Measurements from ENCODE around the gene ADORA2A. TPM values are rescaled to one million over a fixed set of nuclear protein-coding genes. Genes with fewer than 3 reads are reported as not detected.

Gene ADORA2A
- total and polyA plus RNA-seq, 4 donors, result 2.5 to 5.1 (median 4.7) TPM

- H3K27ac ChIP-seq (ENCODE audit: low read depth in 1 of 2, low read length in 2 of 2), result no peak overlapping the region
- ATAC-seq (ENCODE audit: low FRiP score), result no peak
Observed at GRCh38 chr22:24424001-24424900, 3.1 kb upstream of the ADORA2A start.

GRCh38 chr22:24424901-24425775, 2.3 kb upstream of the ADORA2A start:
- 87 to 90% methylated on average over 29 to 32 of the region's 32 CpGs for WGBS, 2 donors
- ATAC-seq (ENCODE audit: low FRiP score), result no peak
- intact Hi-C loops (cut with DNase I), result loop anchor here (5.0 kb wide), 2 partner anchors 77 to 97 kb away; no protein-coding TSS in a partner anchor

More at GRCh38 chr22:24424001-24424900, 3.1 kb upstream of the ADORA2A start:
- H3K27me3 ChIP-seq (ENCODE audit: control insufficient read depth in 1 of 2, insufficient read depth in 2 of 2, low read length in 1 of 2), result no peaks in the 10 kb centered on the region
- H3K4me3 ChIP-seq (ENCODE audit: low read length in 2 of 2), result peak overlapping the region in 1 of 2 donors; percentile 17
- H3K9me3 ChIP-seq (ENCODE audit: control insufficient read depth, low read length), result no peaks in the 10 kb centered on the region
- WGBS, 2 donors, result 13 to 15% methylated on average over 74 to 105 of the region's 105 CpGs
- intact Hi-C loops (cut with DNase I), result loop anchor here (5.0 kb wide), 2 partner anchors 78 to 98 kb away; no protein-coding TSS in a partner anchor
- DNase-seq, result no peak
- no peaks in the 10 kb centered on the region for H3K4me1 ChIP-seq (ENCODE audit: control insufficient read depth in 1 of 2, insufficient read depth in 2 of 2, low read length in 2 of 2)
- no peaks in the 10 kb centered on the region for H3K36me3 ChIP-seq (ENCODE audit: control insufficient read depth in 1 of 2, insufficient read depth in 2 of 2, low read length in 1 of 2)

DNA sequence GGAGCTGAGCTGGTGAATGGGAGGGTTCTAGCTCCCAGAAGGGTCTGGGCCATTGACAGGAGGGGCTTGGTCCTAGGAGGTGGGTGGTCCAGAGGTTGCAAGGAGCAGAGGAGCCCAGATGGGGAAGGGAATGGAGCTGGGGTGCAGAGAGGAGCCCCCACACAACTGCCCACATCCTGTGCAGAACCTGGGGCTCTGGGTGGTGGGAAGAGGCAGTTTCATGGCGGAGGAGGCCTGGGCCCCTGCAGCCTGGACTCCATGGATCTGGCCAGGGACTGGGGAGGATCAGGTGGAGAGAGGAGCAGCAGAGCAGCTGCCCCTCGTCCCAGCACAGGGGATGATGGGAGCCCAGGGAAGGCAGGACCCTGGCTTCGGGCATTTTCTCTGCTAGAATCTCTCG, 963 bp upstream of the ADORA2A start:
- no peak for DNase-seq
- intact Hi-C loops (cut with DNase I), result no loop called here
- Histone ChIP-seq H3K4me1 (ENCODE audit: control insufficient read depth in 1 of 2, insufficient read depth in 2 of 2, low read length in 2 of 2) (no peaks in the 10 kb centered on the region), H3K4me3 (ENCODE audit: low read length in 2 of 2) (no peak overlapping the region), H3K27ac (ENCODE audit: low read depth in 1 of 2, low read length in 2 of 2) (no peak overlapping the region), H3K27me3 (ENCODE audit: control insufficient read depth in 1 of 2, insufficient read depth in 2 of 2, low read length in 1 of 2) (no peaks in the 10 kb centered on the region), H3K9me3 (ENCODE audit: control insufficient read depth, low read length) (no peaks in the 10 kb centered on the region), H3K36me3 (ENCODE audit: control insufficient read depth in 1 of 2, insufficient read depth in 2 of 2, low read length in 1 of 2) (no peaks in the 10 kb centered on the region)
- 90 to 94% methylated on average over 4 of the region's 4 CpGs for WGBS, 2 donors
- ATAC-seq (ENCODE audit: low FRiP score), result no peak

More at GRCh38 chr22:24424901-24425775, 2.3 kb upstream of the ADORA2A start:
- Histone ChIP-seq H3K4me3 (ENCODE audit: low read length in 2 of 2) (no peak overlapping the region), H3K9me3 (ENCODE audit: control insufficient read depth, low read length) (no peaks in the 10 kb centered on the region), H3K27me3 (ENCODE audit: control insufficient read depth in 1 of 2, insufficient read depth in 2 of 2, low read length in 1 of 2) (no peaks in the 10 kb centered on the region), H3K4me1 (ENCODE audit: control insufficient read depth in 1 of 2, insufficient read depth in 2 of 2, low read length in 2 of 2) (no peaks in the 10 kb centered on the region), H3K27ac (ENCODE audit: low read depth in 1 of 2, low read length in 2 of 2) (no peak overlapping the region), H3K36me3 (ENCODE audit: control insufficient read depth in 1 of 2, insufficient read depth in 2 of 2, low read length in 1 of 2) (no peaks in the 10 kb centered on the region)
- DNase-seq, result no peak

DNA sequence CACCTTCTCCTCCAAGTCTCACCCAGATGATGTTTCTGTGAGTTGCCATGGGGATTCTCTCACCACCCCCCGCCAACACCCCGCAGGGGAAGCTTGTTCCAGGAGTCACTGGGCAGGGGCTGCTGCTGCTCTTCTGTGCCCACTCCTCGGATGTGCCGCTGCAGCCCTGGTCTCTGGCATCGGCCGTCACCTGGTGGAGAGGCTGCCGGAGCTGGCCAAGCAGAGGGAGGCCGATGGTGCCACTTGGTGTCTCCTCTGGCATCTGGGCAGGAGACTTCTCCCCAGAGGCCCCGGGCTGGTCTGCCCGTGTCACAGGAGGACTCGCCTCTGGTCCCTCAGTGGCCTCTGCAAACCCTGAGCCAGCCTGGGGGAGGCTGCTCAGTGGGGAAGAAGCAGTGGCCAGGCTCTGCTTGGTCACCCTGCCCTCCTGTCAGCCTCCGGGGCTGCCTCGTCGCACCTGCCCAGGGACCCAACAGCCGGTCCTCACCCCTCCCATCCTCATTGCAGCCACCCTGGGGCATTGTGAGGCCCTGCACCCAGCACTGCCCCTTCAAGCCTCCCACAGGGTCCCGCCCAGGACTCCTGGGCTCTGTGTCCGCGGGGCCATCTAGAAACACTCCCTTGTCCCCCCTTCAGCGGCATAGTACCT, 424 bp upstream of the ADORA2A start:
- ATAC-seq (ENCODE audit: low FRiP score) (no peak), DNase-seq (no peak)
- 89 to 92% methylated on average over 19 of the region's 19 CpGs for WGBS, 2 donors
- H3K27me3 ChIP-seq (ENCODE audit: control insufficient read depth in 1 of 2, insufficient read depth in 2 of 2, low read length in 1 of 2), result no peaks in the 10 kb centered on the region
- no peak overlapping the region for H3K27ac ChIP-seq (ENCODE audit: low read depth in 1 of 2, low read length in 2 of 2)
- no peaks in the 10 kb centered on the region for H3K4me1 ChIP-seq (ENCODE audit: control insufficient read depth in 1 of 2, insufficient read depth in 2 of 2, low read length in 2 of 2)
- no peak overlapping the region for H3K4me3 ChIP-seq (ENCODE audit: low read length in 2 of 2)
- H3K36me3 ChIP-seq (ENCODE audit: control insufficient read depth in 1 of 2, insufficient read depth in 2 of 2, low read length in 1 of 2), result no peaks in the 10 kb centered on the region
- intact Hi-C loops (cut with DNase I), result no loop called here
- no peaks in the 10 kb centered on the region for H3K9me3 ChIP-seq (ENCODE audit: control insufficient read depth, low read length)

DNA sequence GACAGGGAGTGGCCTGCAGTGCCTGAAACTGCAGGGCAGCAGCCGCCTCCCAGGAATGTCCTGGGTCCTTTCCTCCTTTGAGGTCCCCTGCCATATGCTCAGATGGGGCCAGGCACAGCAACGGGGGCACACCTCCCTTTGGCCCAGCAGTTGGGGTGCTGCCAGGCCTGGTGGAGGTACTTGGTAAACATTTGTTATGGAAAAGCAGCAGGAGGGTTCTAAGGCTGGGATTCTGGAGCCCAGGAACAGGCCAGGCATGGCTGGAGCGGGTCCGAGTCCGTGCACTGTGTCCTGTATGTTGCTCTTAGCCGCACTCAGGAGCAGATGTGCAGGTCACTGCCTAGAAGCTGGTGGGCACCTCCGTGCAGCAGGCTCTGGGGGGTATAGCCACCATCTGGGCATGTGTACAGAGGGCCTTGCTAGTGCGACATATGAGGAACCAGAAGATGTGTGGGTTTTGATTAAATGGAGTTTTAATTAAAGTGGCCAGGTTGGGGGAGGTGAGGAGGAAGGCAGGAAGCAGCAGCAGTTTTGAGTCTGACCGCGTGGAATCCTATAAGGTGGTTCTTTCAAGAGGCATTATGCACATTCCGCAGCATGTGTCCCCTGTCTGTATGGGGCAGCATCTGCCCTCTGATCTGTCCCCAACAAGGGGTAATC, 1.5 kb downstream of the ADORA2A start:
- DNase-seq, result peak in 1 of 2 donors; percentile 54
- no peaks in the 10 kb centered on the region for H3K4me1 ChIP-seq (ENCODE audit: control insufficient read depth in 1 of 2, insufficient read depth in 2 of 2, low read length in 2 of 2)

DNA sequence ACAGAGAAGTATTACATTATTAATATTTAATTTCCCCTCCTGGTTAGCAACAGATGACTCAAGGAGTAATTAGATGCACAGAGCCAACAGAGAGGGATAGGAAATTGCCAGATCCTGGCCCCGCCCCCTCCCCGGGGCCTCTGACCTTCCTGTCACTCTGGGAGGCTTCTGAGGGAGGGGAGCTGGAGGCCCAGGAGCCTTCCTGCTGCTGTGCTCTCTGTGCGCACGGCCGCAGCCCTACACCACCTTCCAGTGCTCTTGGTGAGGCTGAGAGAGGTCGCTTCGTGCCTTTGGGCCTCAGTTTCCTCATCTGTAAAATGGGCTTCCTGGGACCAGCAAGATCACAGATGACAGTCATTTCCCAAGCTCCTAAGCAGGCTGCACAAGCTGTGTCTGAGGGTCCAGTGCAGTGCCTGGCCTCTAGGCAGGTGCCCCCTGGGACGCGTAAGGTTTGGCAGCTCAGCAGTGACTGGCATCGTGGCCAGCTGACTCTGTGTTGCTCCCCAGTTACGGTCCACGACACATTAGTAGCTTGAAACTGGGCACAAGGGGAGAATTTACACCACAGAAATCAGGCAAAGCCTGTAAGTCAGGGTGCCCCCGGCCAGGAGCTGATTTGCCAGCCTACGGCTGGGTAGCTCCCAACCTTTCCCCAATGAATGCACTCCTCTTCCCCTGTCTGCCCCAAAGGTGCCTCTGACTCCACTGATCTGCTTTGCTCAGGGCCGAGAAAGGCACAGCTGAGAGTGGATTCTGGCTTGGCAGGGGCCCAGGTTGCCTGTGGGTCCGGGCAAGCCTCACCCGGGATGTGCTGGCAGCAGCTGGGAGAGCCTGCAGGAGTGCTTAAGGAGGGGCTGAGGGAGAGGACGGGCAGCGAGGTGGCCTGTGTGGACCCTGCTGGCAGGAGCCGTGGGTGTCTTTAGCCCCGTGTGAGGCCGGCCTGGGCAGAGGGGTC, 2.3 kb downstream of the ADORA2A start:
- no peak overlapping the region for H3K4me3 ChIP-seq (ENCODE audit: low read length in 2 of 2)
- intact Hi-C loops (cut with DNase I), result no loop called here
- H3K27ac ChIP-seq (ENCODE audit: low read depth in 1 of 2, low read length in 2 of 2), result no peak overlapping the region
- no peaks in the 10 kb centered on the region for H3K9me3 ChIP-seq (ENCODE audit: control insufficient read depth, low read length)
- H3K4me1 ChIP-seq (ENCODE audit: control insufficient read depth in 1 of 2, insufficient read depth in 2 of 2, low read length in 2 of 2), result no peaks in the 10 kb centered on the region
- no peaks in the 10 kb centered on the region for H3K36me3 ChIP-seq (ENCODE audit: control insufficient read depth in 1 of 2, insufficient read depth in 2 of 2, low read length in 1 of 2)
- no peak for ATAC-seq (ENCODE audit: low FRiP score)
- peak in 1 of 2 donors; percentile 85 for DNase-seq
- no peaks in the 10 kb centered on the region for H3K27me3 ChIP-seq (ENCODE audit: control insufficient read depth in 1 of 2, insufficient read depth in 2 of 2, low read length in 1 of 2)
- 68 to 86% methylated on average over 22 of the region's 22 CpGs for WGBS, 2 donors

More for the DNA sequence above, 1.5 kb downstream of the ADORA2A start:
- Histone ChIP-seq H3K4me3 (ENCODE audit: low read length in 2 of 2) (no peak overlapping the region), H3K36me3 (ENCODE audit: control insufficient read depth in 1 of 2, insufficient read depth in 2 of 2, low read length in 1 of 2) (no peaks in the 10 kb centered on the region), H3K27ac (ENCODE audit: low read depth in 1 of 2, low read length in 2 of 2) (no peak overlapping the region), H3K9me3 (ENCODE audit: control insufficient read depth, low read length) (no peaks in the 10 kb centered on the region), H3K27me3 (ENCODE audit: control insufficient read depth in 1 of 2, insufficient read depth in 2 of 2, low read length in 1 of 2) (no peaks in the 10 kb centered on the region)
- WGBS, 2 donors, result 82 to 93% methylated on average over 11 of the region's 11 CpGs
- intact Hi-C loops (cut with DNase I), result no loop called here
- no peak for ATAC-seq (ENCODE audit: low FRiP score)

- Histone ChIP-seq H3K27ac (ENCODE audit: low read depth in 1 of 2, low read length in 2 of 2) (no peak overlapping the region), H3K36me3 (ENCODE audit: control insufficient read depth in 1 of 2, insufficient read depth in 2 of 2, low read length in 1 of 2) (no peaks in the 10 kb centered on the region), H3K4me3 (ENCODE audit: low read length in 2 of 2) (no peak overlapping the region), H3K4me1 (ENCODE audit: control insufficient read depth in 1 of 2, insufficient read depth in 2 of 2, low read length in 2 of 2) (no peaks in the 10 kb centered on the region), H3K9me3 (ENCODE audit: control insufficient read depth, low read length) (no peaks in the 10 kb centered on the region), H3K27me3 (ENCODE audit: control insufficient read depth in 1 of 2, insufficient read depth in 2 of 2, low read length in 1 of 2) (no peaks in the 10 kb centered on the region)
- DNase-seq (peak in 1 of 2 donors; percentile 76), ATAC-seq (ENCODE audit: low FRiP score) (no peak)
- intact Hi-C loops (cut with DNase I), result no loop called here
- WGBS, 2 donors, result 62 to 82% methylated on average over 14 of the region's 14 CpGs
Observed at GRCh38 chr22:24430431-24431308, 3.3 kb downstream of the ADORA2A start.

All from aorta (tissue), 5 donors.